KOPT-K1 (cell line): ENCODE data around the gene ZFHX3.

Source experiments
- H3K27ac ChIP-seq: fragments of 200-600 bp; sonication (generic); 2 replicates; pipeline ENCODE4 v1.5.1; 2016; ENCODE audit warnings: antibody characterized with exemption, mild to moderate bottlenecking, low read depth, low read length; ENCODE audit not compliant: poor library complexity, severe bottlenecking
- H3K36me3 ChIP-seq: fragments of 200-600 bp; sonication (generic); 2 replicates; pipeline ENCODE4 v1.5.1; 2017; ENCODE audit warnings: antibody characterized with exemption, mild to moderate bottlenecking, low read length, moderate library complexity; ENCODE audit not compliant: insufficient read depth
- H3K9me3 ChIP-seq: fragments of 200-600 bp; sonication (generic); 2 replicates; pipeline ENCODE4 v1.5.1; 2017; ENCODE audit warnings: antibody characterized with exemption, low read length, mild to moderate bottlenecking; ENCODE audit not compliant: insufficient read depth, poor library complexity, severe bottlenecking

The ZFHX3 gene

DNA sequence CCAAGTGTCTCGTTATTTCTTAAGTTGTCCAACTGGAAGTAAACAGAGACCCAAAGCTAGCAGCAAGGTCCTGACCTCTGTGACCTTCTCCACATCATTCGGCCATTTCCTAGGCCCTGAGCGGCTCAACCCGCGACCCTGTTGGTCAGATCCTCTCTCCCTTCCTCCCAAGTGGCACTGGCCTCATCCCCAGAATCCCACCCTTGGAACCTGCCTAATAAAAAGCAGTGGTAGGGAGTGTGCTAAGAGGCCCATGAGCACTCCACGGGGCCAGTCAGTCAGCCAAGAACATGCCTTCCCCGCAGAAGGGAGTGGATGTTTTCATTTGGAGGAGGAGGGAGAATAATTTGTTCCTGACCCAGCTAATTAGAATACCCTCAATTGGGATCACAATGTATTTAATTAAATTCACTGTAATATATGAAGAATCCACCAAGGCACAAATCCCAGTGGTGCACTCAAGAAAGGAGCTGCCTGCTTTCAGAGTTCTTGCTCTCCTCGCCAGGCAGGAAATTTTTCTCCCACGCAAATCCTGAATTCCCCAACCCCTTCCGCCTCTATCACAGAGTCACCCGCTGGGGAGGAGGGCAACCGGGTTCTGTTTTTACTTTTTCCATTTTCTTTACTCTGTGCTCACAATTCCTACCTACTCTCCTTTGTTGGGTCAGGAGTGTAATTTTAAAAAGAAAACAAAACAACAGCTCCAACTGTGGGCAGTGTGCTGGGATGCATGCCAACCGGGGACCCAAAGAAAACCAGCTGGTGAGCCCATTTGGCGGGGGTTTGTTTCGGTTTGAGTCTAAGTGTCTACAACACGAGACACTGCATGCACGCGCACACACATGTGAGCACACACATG is 153.4 kb downstream of the ZFHX3 start:
- Histone ChIP-seq H3K9me3 (no peaks in the 10 kb centered on the region), H3K36me3 (no peaks in the 10 kb centered on the region), H3K27ac (no peak overlapping the region)

DNA sequence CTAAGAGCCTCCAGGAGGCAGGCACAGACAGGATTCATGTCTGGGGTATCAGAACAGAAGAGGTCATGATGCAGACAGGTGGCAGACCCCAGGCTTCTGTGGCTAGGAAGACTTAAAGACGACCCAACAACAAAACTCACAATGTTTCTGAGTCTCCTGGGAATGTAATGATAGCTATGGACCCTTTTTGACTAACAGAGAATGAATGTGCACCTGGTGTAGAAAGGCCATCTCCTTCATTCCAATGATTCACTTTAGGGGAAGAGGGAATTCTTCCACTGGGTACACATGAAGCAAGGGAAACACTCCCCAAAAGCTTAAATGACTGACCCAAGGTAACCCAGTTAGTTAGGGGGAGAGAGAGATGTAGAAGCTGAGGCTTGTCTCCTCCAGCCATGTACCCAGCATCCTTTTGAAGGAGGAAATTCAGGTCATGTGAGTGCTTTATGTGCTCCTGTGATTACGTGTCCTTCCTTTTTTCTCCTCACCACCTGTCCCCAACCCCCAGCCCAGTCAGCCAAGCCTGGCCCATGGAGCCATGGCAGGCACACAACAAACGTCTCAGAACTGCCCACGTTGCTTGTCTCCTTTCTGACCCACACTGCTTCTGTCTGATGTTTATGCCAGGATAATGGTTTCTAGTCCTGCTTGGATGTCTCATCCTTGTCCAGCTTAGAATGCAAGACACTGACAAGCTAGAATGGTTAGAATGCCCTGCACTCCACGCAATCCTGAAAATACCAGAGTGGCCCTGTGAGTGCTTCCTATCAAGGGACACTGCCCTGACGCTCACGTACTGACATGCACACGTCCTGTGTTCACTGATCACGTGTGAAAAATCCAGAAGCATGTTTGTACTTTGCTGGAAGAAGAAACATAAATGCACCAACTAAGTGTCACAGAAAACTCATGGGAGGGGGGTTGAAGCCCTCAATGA is 156.4 kb downstream of the ZFHX3 start:
- Histone ChIP-seq H3K27ac (no peak overlapping the region), H3K9me3 (no peaks in the 10 kb centered on the region), H3K36me3 (no peaks in the 10 kb centered on the region)

GRCh38 chr16:72890587-72890986 is 157.3 kb downstream of the ZFHX3 start:
- H3K27ac ChIP-seq: no peak overlapping the region

GRCh38 chr16:72889616-72890582 is 158.0 kb downstream of the ZFHX3 start:
- Histone ChIP-seq H3K36me3 (no peaks in the 10 kb centered on the region), H3K9me3 (no peaks in the 10 kb centered on the region), H3K27ac (no peak overlapping the region)

More at GRCh38 chr16:72890587-72890986, 157.3 kb downstream of the ZFHX3 start:
- no peaks in the 10 kb centered on the region for H3K36me3 ChIP-seq
- H3K9me3 ChIP-seq: no peaks in the 10 kb centered on the region

DNA sequence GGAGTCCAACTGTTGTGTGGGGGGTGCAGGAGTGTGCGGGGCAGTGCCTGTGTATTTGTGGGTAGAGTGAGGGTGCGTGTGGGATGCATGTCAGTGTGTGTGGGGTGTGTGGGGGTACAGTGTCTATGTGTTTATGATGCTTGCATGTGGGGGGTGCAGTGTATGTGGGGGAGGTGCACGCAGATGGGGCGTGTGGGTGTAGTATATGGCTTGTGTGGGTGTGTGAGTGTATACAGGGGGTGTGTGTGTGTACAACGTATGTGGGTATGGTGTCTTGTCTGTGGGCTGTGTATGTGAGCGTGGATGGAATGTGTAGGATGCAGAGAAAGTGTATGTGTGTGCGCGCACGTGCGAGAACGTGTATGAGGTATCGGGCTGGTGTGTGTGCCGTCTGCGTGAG is 160.4 kb downstream of the ZFHX3 start:
- no peak overlapping the region for H3K27ac ChIP-seq
- no peaks in the 10 kb centered on the region for H3K9me3 ChIP-seq
- no peaks in the 10 kb centered on the region for H3K36me3 ChIP-seq

DNA sequence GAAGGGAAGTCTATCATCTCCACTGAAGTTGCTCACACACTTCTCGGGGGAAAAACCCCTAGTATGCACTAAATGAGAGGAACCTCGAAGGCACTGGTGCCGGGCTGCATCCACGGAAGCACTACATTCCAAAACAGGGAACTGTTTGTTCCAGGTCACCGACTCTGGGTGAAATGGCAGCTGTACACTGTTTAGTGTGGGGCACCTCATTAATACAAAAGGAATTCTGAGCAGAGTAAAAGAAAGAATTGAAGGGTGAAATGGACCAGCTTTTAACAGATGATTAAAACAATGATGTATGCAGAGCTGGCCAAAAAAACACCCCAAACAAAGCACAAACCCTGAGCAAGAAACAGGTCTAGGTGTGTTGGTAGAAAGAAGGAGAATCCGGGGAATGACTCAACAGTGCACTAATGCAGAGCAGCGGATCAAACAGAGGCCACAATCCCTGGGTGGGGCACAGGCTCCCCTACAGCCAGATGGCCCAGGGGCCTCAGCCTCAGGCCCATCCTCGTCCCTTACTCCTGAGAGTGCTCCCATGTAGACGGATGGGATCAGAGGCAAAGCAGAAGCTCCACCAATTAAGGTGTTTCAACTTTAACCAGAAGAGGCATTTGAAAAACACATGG is 161.5 kb downstream of the ZFHX3 start:
- Histone ChIP-seq H3K36me3 (no peaks in the 10 kb centered on the region), H3K9me3 (no peaks in the 10 kb centered on the region), H3K27ac (no peak overlapping the region)

DNA sequence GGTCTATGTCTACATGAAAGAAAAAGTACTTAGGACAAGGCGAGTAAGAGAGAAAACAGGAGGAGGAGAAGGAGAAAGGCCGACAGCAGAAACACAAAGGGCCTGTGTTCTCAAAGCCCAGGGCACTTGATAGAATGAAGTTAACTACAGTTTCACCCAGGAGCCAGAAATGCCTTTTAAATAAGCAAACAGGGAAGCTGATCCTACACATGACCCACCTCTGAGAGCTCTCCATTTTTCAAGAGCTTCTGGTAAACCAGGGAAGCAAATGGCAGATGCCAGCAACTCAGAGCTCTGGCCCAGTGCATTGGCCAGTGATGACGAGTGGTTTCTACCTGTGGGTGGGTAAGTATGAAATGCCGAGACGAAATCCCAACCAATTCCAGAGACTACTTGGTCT is 163.4 kb downstream of the ZFHX3 start:
- Histone ChIP-seq H3K27ac (no peak overlapping the region), H3K36me3 (no peaks in the 10 kb centered on the region), H3K9me3 (no peaks in the 10 kb centered on the region)

DNA sequence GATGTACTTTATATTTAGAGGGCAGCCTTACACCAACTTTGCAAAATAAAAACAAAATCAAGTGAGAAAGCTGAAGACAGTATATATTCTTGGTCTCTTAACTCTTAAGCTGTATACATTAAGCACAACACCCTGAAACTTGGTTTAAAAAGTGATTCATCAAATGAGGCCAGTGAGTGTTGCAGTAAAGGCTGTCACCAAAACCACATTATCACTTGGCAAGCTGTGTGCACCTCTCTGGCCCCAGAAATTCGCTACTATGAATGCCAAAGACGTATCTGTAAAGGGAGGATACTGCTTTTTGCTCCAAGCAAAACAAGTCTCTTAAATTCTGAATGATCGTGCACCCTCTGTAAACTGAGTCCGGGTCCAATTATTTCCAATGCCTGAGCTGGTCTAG is 163.9 kb downstream of the ZFHX3 start:
- Histone ChIP-seq H3K27ac (no peak overlapping the region), H3K9me3 (no peaks in the 10 kb centered on the region), H3K36me3 (no peaks in the 10 kb centered on the region)

DNA sequence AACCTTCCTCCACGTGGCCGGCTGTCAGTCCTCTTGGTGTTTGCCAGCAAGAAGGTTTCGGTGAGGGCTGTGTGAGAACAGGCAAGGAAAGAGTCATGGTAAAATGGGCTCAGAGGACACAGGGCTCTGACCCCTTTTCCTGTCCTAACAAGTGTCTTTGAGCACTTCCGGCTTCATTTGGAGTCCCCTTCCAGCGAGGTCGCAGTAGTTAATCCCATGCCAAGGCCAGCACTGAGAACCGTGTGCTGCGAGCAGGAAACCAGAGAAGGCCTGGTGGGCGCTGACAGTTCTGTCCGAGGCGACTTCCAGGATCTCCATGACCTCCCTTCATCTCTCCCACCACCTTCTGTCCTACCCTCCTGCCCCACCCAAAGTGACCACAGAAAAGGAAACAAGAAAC is 168.1 kb downstream of the ZFHX3 start:
- Histone ChIP-seq H3K36me3 (no peaks in the 10 kb centered on the region), H3K27ac (no peak overlapping the region)

GRCh38 chr16:72878301-72879269 is 169.3 kb downstream of the ZFHX3 start:
- Histone ChIP-seq H3K27ac (no peak overlapping the region), H3K36me3 (no peaks in the 10 kb centered on the region), H3K9me3 (no peaks in the 10 kb centered on the region)

More for the DNA sequence above, 168.1 kb downstream of the ZFHX3 start:
- H3K9me3 ChIP-seq: no peaks in the 10 kb centered on the region

DNA sequence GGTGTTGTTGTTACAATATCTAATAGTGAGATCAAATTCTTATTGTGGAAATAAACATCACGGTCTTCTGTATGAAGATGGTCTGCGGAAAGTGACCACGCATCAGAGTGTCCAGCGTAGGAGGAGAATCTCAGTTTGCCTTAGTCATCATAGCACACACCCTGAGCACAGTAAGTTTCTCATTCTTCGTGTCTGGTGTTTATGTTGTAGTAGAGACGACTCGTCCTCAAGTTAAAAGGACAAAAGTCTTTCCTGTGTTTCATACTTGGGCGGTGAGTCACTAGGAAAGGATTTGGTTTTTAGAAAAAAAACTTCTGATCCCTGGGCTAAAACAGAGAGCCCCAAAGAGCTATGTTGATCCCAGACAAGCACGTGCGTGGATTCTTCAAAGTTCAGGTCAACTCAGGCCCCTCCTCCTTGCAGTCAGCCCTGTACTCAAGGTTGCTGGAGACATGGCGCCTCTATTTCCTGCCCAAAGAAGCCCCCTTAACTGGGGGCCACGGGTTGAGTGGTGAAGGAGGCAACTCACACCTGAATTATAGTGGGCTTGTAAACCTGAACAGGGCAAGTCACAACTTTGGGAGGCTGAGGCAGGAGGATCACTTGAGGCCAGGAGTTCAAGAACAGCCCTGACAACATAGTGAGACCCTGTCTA is 170.4 kb downstream of the ZFHX3 start:
- Histone ChIP-seq H3K36me3 (no peaks in the 10 kb centered on the region), H3K27ac (peak overlapping the region; percentile 44), H3K9me3 (no peaks in the 10 kb centered on the region)

DNA sequence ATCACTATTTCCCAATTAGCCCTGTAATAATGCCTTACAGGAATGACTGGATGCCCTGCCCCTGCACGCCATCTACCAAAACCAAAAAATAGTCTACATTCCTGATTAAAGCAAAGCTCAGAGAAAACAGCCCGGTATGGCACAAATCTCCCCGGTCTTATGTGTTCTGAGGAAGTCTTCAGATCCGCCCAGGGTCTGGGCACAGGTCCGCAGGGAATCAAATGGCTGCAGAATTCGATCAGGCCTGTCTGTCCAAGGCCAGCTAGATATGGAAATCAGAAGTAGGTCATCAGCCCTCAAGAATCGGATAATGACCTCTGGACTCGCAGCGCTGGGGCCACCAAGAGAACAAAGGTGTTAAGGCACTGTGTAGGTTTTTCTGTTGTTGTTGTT is 171.0 kb downstream of the ZFHX3 start:
- Histone ChIP-seq H3K36me3 (no peaks in the 10 kb centered on the region), H3K9me3 (no peaks in the 10 kb centered on the region), H3K27ac (peak overlapping the region; percentile 44)

GRCh38 chr16:72876221-72876620 is 171.7 kb downstream of the ZFHX3 start:
- Histone ChIP-seq H3K27ac (peak overlapping the region; percentile 28), H3K9me3 (no peaks in the 10 kb centered on the region), H3K36me3 (no peaks in the 10 kb centered on the region)
